ENCODE measurements around the gene NPC2.

DNA sequence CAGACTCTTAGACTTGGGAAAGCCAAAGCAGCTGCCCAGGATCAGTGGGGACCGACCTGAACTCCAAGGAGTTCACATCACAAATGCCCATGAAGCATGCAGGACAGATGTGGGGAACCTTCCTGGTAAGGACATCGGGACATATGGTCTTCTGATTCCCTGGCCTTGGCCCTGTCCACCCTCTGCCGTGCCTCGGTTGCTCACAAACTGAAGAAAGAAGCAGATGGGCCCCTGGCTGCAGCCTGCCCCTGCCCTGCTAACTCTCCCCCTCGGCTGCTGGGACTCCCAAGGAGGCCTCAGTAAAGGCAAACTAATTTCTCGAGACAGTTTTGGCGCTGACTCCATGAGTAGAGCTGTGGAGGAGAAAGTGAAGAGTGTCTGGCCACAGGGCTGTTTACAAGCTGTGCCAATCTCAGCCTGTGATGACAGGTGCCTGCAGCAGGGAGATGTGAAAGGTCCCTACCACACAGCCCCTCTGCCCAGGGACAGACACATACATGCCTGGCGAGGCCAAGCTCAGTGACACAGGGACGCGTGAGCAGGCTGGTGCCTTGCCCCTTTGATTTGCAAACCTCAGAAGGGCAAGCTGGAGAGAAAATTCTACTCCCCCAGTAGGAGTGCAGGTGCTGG is 49.1 kb upstream of the NPC2 start:
- no peak for TF ChIP-seq POLR2A (IDR thresholded peaks at IDR 0.05)
- no peak for TF ChIP-seq CTCF (IDR thresholded peaks at IDR 0.05)
